Measurements from ENCODE around the gene CD4. TPM values are rescaled to one million over a fixed set of nuclear protein-coding genes. Genes with fewer than 3 reads are reported as not detected.

Gene CD4
- total RNA-seq, 2 donors from 2014 or later, result 0.77 to 1.3 TPM

GRCh38 chr12:6792522-6793201 lies 3.3 kb downstream of the CD4 start:
- Histone ChIP-seq H3K27ac (ENCODE audit: low read depth, low read length) (peak overlapping the region; percentile 73), H3K9ac (ENCODE audit: extremely low read depth, low read length, poor library complexity, severe bottlenecking) (no peak overlapping the region)
- no peak overlapping the region for H3K27ac Mint-ChIP-seq

GRCh38 chr12:6795088-6795487 lies 5.8 kb downstream of the CD4 start:
- Histone ChIP-seq H3K9me3 (ENCODE audit: control insufficient read depth, low read length) (no peaks in the 10 kb centered on the region), H3K27me3 (ENCODE audit: control insufficient read depth, insufficient read depth, low read length, poor library complexity, severe bottlenecking) (peaks cover 23% of the 10 kb centered on the region), H3K27ac (ENCODE audit: low read depth, low read length) (no peak overlapping the region), H3K4me3 (ENCODE audit: low read length) (no peak overlapping the region), H3K36me3 (ENCODE audit: control insufficient read depth, insufficient read depth, low read length) (no peaks in the 10 kb centered on the region), H3K9ac (ENCODE audit: extremely low read depth, low read length, poor library complexity, severe bottlenecking) (no peak overlapping the region), H3K4me1 (ENCODE audit: control insufficient read depth, insufficient read depth, low read length) (no peaks in the 10 kb centered on the region)
- Mint-ChIP-seq H3K27me3 (ENCODE audit: insufficient read depth) (peaks cover 78% of the 10 kb centered on the region), H3K27ac (no peak overlapping the region), H3K36me3 (ENCODE audit: low read depth) (no peaks in the 10 kb centered on the region), H3K4me1 (peaks cover 30% of the 10 kb centered on the region), H3K9me3 (peaks cover 3% of the 10 kb centered on the region), H3K4me3 (no peak overlapping the region)
- 72% methylated on average over 2 of the region's 2 CpGs; no CpG with 5 or more reads in 1 of the 2 experiments for WGBS, 2 experiments (ENCODE audit: insufficient coverage in 1 of 2, insufficient read length in 1 of 2)
- no peak for DNase-seq
- TF ChIP-seq, protein P1, sequence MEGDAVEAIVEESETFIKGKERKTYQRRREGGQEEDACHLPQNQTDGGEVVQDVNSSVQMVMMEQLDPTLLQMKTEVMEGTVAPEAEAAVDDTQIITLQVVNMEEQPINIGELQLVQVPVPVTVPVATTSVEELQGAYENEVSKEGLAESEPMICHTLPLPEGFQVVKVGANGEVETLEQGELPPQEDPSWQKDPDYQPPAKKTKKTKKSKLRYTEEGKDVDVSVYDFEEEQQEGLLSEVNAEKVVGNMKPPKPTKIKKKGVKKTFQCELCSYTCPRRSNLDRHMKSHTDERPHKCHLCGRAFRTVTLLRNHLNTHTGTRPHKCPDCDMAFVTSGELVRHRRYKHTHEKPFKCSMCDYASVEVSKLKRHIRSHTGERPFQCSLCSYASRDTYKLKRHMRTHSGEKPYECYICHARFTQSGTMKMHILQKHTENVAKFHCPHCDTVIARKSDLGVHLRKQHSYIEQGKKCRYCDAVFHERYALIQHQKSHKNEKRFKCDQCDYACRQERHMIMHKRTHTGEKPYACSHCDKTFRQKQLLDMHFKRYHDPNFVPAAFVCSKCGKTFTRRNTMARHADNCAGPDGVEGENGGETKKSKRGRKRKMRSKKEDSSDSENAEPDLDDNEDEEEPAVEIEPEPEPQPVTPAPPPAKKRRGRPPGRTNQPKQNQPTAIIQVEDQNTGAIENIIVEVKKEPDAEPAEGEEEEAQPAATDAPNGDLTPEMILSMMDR (conservative IDR thresholded peaks at IDR 0.05), result no peak

More at GRCh38 chr12:6792522-6793201, 3.3 kb downstream of the CD4 start:
- 64 to 71% methylated on average over 6 to 12 of the region's 12 CpGs for WGBS, 2 experiments (ENCODE audit: insufficient coverage in 1 of 2, insufficient read length in 1 of 2)
- Mint-ChIP-seq H3K9me3 (peaks cover 3% of the 10 kb centered on the region), H3K4me3 (no peak overlapping the region), H3K36me3 (ENCODE audit: low read depth) (no peaks in the 10 kb centered on the region), H3K4me1 (peaks cover 27% of the 10 kb centered on the region), H3K27me3 (ENCODE audit: insufficient read depth) (peaks cover 73% of the 10 kb centered on the region)
- DNase-seq, result no peak
- Histone ChIP-seq H3K27me3 (ENCODE audit: control insufficient read depth, insufficient read depth, low read length, poor library complexity, severe bottlenecking) (peaks cover 32% of the 10 kb centered on the region), H3K9me3 (ENCODE audit: control insufficient read depth, low read length) (no peaks in the 10 kb centered on the region), H3K36me3 (ENCODE audit: control insufficient read depth, insufficient read depth, low read length) (no peaks in the 10 kb centered on the region), H3K4me1 (ENCODE audit: control insufficient read depth, insufficient read depth, low read length) (no peaks in the 10 kb centered on the region), H3K4me3 (ENCODE audit: low read length) (no peak overlapping the region)
- TF ChIP-seq, protein P1 (conservative IDR thresholded peaks at IDR 0.05), result no peak

DNA sequence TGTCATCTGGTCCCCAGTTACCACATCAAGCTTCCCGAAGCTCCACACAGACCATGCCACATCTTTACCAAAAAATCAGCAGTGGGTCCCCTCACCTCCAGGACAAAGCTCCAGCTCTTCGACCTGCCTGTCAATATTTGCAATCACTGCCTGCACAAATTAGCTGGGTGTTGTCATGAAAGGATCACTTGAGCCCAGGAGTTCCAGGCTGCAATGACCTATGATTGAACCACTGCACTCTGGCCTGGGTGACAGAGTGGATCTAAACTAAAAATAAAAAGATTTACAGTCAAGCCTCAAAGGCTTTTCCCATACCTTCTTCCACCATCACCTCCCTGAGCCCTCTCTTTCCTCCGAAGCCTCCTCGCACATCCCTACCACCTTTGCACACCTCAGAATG lies 7.2 kb downstream of the CD4 start:
- Mint-ChIP-seq H3K9me3 (peaks cover 3% of the 10 kb centered on the region), H3K27ac (no peak overlapping the region), H3K27me3 (ENCODE audit: insufficient read depth) (peaks cover 69% of the 10 kb centered on the region), H3K4me3 (no peak overlapping the region), H3K36me3 (ENCODE audit: low read depth) (no peaks in the 10 kb centered on the region), H3K4me1 (peaks cover 30% of the 10 kb centered on the region)
- Histone ChIP-seq H3K27me3 (ENCODE audit: control insufficient read depth, insufficient read depth, low read length, poor library complexity, severe bottlenecking) (peaks cover 14% of the 10 kb centered on the region), H3K9me3 (ENCODE audit: control insufficient read depth, low read length) (no peaks in the 10 kb centered on the region), H3K36me3 (ENCODE audit: control insufficient read depth, insufficient read depth, low read length) (no peaks in the 10 kb centered on the region), H3K4me3 (ENCODE audit: low read length) (no peak overlapping the region), H3K9ac (ENCODE audit: extremely low read depth, low read length, poor library complexity, severe bottlenecking) (no peak overlapping the region), H3K27ac (ENCODE audit: low read depth, low read length) (no peak overlapping the region), H3K4me1 (ENCODE audit: control insufficient read depth, insufficient read depth, low read length) (no peaks in the 10 kb centered on the region)
- no peak for DNase-seq
- TF ChIP-seq, protein P1 (conservative IDR thresholded peaks at IDR 0.05), result no peak
- WGBS, 2 experiments (ENCODE audit: insufficient coverage in 1 of 2, insufficient read length in 1 of 2), result 92 to 100% methylated on average over 2 to 4 of the region's 4 CpGs
